MM.1S (cell line): ENCODE measurements around the gene GSTM5.

ENCODE experiments used
- CTCF ChIP-seq: fragments of 300-600 bp; sonication (generic); IDR thresholded peaks from 2 replicates; pipeline ENCODE4 v1.5.1; 2016; ENCODE audit warnings: antibody characterized with exemption, low read length, mixed read lengths
- EZH2 ChIP-seq: fragments of 300-600 bp; sonication (generic); optimal IDR thresholded peaks from 2 replicates; pipeline ENCODE3; 2017; ENCODE audit warnings: low read depth, mild to moderate bottlenecking, antibody characterized with exemption, low read length, mixed read lengths

GRCh38 chr1:109733236-109733870, 21.3 kb downstream of the GSTM5 start:
- TF ChIP-seq CTCF (no peak), EZH2 (no peak)
